Mucosa of rectum (tissue), 2 donors: ENCODE data around the gene CPLX3.

ENCODE experiments used
- H3K27ac ChIP-seq, 2 donors: one replicate each; pipeline ENCODE4 v1.7.0; 2013; ENCODE audit warnings: inconsistent platforms in 2 of 2, low read depth in 2 of 2, low read length in 2 of 2
- H3K27me3 ChIP-seq, 2 donors: one replicate each; pipeline ENCODE4 v1.7.0; 2013; ENCODE audit warnings: low read length in 2 of 2; ENCODE audit not compliant: control insufficient read depth in 2 of 2, insufficient read depth in 2 of 2
- H3K36me3 ChIP-seq, 2 donors: one replicate each; pipeline ENCODE4 v1.7.0; 2013; ENCODE audit warnings: low read length in 2 of 2; ENCODE audit not compliant: control insufficient read depth in 2 of 2, insufficient read depth in 2 of 2
- H3K4me1 ChIP-seq, 2 donors: one replicate each; pipeline ENCODE4 v1.7.0; 2013; ENCODE audit warnings: low read length in 2 of 2, mild to moderate bottlenecking in 1 of 2; ENCODE audit not compliant: control insufficient read depth in 2 of 2, insufficient read depth in 2 of 2
- H3K4me3 ChIP-seq, 2 donors: one replicate each; pipeline ENCODE4 v1.7.0; 2013; ENCODE audit warnings: low read length in 2 of 2
- H3K9ac ChIP-seq, 2 donors: one replicate each; pipeline ENCODE4 v1.7.0; 2013; ENCODE audit warnings: low read length in 2 of 2, low read depth in 1 of 2, mild to moderate bottlenecking in 1 of 2
- H3K9me3 ChIP-seq, 2 donors: one replicate each; pipeline ENCODE4 v1.7.0; 2013; ENCODE audit warnings: low read length in 2 of 2; ENCODE audit not compliant: control insufficient read depth in 2 of 2
- donor health status: healthy.
- donor health status: Normal muscosa, but diverticular disease.

The CPLX3 gene

DNA sequence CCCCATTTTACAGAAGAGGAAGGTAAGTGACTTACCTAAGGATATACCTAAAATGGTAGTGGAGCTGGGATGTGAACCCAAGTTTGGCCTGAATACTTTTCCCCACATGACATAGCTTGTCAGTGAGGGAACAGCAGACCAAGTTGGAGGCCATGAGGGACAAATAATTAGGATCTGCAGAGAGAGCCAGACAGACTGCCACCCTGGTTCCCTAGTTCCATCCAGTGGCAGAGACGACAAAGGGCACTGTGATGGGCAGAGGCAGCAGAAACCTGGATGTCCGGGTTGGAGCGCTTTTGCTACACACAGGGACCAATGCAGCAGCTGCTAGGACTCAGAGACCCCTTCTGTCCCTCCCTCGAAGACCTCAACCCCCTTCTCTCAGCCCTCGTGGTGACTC is 1.2 kb downstream of the CPLX3 start:
- Histone ChIP-seq H3K36me3 (no peaks in the 10 kb centered on the region), H3K9ac (no peak overlapping the region), H3K4me1 (peaks cover 7 to 13% of the 10 kb centered on the region in 2 donors), H3K9me3 (no peaks in the 10 kb centered on the region), H3K27ac (no peak overlapping the region), H3K4me3 (no peak overlapping the region), H3K27me3 (peaks cover 9 to 13% of the 10 kb centered on the region in 2 donors)

DNA sequence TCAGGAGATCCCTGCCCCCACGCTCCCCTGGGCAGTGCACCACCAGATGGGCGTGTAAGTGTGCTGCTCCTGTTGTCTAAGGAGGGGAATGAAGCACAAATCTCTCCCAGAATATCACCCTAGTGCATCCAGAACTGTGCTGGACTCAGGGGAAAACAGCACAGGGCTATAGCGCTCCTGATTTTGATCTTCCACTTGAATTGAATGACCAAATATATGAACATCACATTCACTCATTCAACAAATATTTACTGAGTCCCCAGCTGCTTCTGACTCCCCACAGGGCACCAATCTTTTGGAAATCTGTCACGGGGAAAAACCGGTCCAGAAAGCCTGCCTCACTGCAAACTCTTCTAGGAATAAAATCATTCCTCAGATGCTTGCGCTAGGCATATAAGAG is 2.4 kb downstream of the CPLX3 start:
- peaks cover 10 to 22% of the 10 kb centered on the region in 2 donors for H3K4me1 ChIP-seq
- H3K4me3 ChIP-seq: no peak overlapping the region
- H3K27ac ChIP-seq: no peak overlapping the region
- H3K27me3 ChIP-seq: peaks cover 9 to 13% of the 10 kb centered on the region in 2 donors
- H3K9me3 ChIP-seq: no peaks in the 10 kb centered on the region
- no peaks in the 10 kb centered on the region for H3K36me3 ChIP-seq
- no peak overlapping the region for H3K9ac ChIP-seq

DNA sequence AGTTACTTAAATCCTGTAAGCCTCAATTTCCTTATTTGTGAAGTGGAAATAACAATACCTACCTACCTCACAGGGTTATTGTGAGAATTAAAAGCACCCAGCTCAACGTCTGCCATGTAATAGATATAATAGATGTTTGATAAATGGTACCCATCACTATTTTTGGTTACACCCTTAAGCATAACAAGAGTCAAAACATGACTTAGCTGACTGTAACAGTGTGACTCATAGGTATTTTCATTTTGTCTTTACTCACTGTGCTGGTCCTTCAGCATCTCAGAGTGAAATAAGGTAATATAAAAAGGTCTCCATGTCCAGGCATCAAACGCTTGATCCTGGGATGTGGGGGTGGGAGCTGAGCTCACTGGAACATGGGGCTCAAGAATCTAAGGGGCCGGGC is 3.1 kb downstream of the CPLX3 start:
- no peak overlapping the region for H3K4me3 ChIP-seq
- no peaks in the 10 kb centered on the region for H3K36me3 ChIP-seq
- peaks cover 9 to 13% of the 10 kb centered on the region in 2 donors for H3K27me3 ChIP-seq
- H3K4me1 ChIP-seq: peaks cover 10 to 22% of the 10 kb centered on the region in 2 donors
- no peaks in the 10 kb centered on the region for H3K9me3 ChIP-seq
- no peak overlapping the region for H3K9ac ChIP-seq
- no peak overlapping the region for H3K27ac ChIP-seq

DNA sequence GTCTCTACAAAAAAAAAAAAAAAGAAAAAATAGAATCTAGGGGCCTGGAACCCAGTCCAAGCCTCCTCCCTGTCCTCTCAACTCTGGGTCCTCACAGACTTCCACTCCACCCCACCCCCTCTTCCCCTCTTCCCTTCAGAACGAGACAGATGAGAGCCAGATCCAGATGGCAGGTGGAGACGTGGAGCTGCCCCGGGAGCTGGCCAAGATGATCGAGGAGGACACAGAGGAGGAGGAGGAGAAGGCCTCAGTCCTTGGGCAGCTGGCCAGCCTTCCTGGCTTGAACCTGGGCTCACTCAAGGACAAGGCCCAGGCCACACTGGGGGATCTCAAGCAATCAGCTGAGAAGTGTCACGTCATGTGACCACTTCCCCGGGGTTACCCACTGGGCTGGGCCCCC is 3.6 kb downstream of the CPLX3 start:
- no peaks in the 10 kb centered on the region for H3K9me3 ChIP-seq
- H3K4me1 ChIP-seq: peaks cover 10 to 22% of the 10 kb centered on the region in 2 donors
- peaks cover 9 to 13% of the 10 kb centered on the region in 2 donors for H3K27me3 ChIP-seq
- H3K27ac ChIP-seq: no peak overlapping the region
- no peaks in the 10 kb centered on the region for H3K36me3 ChIP-seq
- H3K4me3 ChIP-seq: no peak overlapping the region
- H3K9ac ChIP-seq: no peak overlapping the region

DNA sequence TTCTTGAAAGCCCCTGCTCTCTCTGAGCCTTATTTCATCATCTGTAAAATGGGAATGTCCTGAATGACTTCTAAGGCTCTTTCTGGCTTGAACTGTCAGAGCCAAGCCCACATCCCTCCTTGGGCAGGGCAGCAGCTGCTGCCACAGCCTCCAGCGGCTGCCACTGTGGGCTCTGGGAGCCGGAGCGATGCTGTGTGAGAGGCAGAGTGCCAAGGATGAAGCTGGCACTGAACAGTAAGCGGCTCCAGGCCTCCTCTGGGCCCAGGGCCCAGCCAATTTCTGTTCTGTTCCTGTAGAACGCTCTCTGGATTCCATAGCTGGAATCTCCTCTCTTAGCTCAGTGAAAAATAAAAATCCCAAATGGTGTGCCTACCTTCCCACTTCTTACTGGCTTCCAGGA is 4.4 kb downstream of the CPLX3 start:
- Histone ChIP-seq H3K27me3 (peaks cover 9 to 13% of the 10 kb centered on the region in 2 donors), H3K9me3 (no peaks in the 10 kb centered on the region), H3K4me1 (peaks cover 10 to 25% of the 10 kb centered on the region in 2 donors), H3K27ac (no peak overlapping the region), H3K9ac (no peak overlapping the region), H3K36me3 (peaks cover 3 to 5% of the 10 kb centered on the region in 2 donors), H3K4me3 (no peak overlapping the region)

DNA sequence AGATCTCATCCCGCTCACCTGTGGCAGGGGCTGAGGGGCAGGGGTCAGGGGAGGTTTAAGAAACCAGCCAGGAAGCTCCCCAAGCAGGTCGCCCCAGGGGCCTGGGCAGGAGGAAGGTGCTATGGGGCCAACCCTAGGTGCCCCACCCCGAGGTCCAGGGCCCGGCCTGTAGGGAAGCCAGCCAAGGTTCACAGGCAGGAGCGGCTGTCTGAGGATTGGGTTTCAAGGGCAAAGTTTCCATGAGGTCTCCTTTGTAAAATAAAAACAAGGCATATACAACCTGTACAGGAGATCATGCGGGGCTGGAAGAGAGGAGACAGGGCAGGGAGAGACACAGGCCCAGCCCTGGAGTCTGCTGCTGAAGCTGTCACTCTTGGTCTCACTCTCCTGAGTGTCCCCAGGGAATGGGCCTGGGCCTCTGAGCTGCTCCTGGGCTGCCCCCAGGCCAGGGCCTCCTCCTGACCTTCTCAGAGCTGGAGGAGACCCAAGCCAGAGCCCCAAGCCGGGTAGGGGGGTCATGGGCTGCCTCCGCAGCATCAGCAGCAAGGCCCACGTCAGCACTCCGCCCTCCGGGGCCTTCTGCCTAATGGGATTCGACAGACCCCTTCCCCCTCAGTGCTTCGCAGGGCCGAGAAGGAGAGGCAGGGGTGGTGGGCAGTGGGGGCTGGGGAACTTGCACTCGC is 5.5 kb downstream of the CPLX3 start:
- peak overlapping the region; percentile 75 to 78 for H3K27ac ChIP-seq
- H3K4me1 ChIP-seq: peaks cover 10 to 25% of the 10 kb centered on the region in 2 donors
- peak overlapping the region in 1 of 2 donors; percentile 43 for H3K9ac ChIP-seq
- H3K4me3 ChIP-seq: peak overlapping the region in 1 of 2 donors; percentile 20
- no peaks in the 10 kb centered on the region for H3K9me3 ChIP-seq
- H3K36me3 ChIP-seq: peaks cover 8 to 10% of the 10 kb centered on the region in 2 donors
- H3K27me3 ChIP-seq: peaks cover 9 to 10% of the 10 kb centered on the region in 2 donors

DNA sequence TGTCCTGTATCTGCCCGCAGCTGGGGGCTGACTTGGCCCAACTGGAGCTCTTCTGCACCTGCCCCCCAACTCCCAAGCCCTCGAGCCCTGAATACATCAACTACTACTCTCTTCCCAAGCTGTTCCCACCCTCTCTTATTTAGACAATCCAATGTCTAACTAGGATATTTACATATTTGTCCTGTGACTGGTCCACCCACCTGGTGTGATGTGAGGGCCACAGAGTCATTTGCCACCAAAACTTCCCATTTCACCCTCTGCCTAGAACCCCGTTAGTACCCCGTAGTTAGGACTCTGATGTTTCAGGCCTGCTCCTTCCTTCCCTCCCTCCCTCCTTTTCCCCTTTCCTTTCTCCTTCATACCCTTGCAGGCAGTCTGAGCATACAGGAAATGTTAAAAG is 6.4 kb downstream of the CPLX3 start:
- peaks cover 10 to 25% of the 10 kb centered on the region in 2 donors for H3K4me1 ChIP-seq
- H3K9me3 ChIP-seq: no peaks in the 10 kb centered on the region
- H3K9ac ChIP-seq: peak overlapping the region in 1 of 2 donors; percentile 38
- peaks cover 8 to 15% of the 10 kb centered on the region in 2 donors for H3K36me3 ChIP-seq
- peaks cover under 1 to 2% of the 10 kb centered on the region in 2 donors for H3K27me3 ChIP-seq
- no peak overlapping the region for H3K4me3 ChIP-seq
- no peak overlapping the region for H3K27ac ChIP-seq

DNA sequence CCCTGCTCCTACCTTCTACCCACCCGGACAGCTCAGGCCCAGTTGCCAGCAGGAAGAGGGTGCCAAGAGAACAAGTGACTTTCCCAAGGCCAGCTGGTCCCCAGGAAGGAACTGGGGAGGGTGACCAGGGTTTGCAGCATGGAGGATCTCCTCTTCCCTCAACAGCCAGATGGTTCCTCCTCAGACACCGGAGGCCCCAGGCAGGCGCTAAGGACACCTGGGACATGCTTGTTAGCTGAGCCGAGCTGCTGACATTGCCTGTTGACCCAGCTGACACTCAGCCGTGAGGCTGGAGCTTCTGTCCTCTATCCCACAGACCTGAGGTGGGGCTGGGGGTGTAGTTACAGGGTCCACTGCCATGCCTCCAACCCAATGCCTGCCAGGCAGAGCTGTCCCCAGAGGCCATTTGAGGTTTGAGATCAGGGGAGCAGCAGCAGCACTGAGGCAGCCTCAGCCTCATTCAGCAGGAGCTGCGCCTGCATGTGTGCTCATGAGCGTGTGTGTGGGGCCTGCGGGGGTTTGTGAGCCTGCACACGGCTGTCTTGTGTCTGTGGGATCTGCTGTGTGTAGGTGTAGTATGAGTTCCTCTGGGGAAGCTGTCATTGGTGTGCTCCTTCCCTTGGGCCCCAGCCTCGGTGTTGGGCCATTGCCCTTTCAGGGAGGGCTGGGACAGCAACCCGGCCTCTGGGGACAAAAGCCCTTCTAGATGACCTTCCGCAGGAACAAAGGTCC is 7.1 kb downstream of the CPLX3 start:
- H3K9ac ChIP-seq: no peak overlapping the region

DNA sequence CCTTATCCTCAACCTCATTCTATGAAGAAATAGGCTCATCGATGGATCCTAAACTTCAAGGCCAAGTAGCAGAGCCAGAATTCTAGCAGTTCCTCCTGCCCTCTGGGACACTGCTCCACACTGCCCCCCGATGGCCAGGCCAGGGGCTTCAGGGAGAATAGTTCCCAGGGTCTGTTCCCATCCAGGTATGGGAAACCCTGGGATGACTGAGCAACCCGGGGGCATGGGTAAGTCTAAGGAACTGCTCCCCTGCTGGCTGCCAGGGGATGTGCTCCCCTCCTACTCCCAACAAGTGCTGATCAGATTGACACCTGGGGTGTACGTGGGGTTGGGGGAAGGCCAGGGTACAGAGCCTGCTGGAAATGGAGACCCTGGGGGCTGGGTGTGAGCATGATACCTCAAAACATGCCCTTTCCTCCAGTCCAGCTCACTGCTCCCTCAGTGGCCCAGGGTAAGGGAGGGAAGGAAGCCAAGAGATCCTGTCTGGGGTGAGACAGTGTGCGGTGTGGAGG is 8.9 kb downstream of the CPLX3 start:
- Histone ChIP-seq H3K27me3 (no peaks in the 10 kb centered on the region), H3K4me3 (no peak overlapping the region), H3K9me3 (no peaks in the 10 kb centered on the region), H3K36me3 (peaks cover 12 to 33% of the 10 kb centered on the region in 2 donors), H3K4me1 (peaks cover 10 to 25% of the 10 kb centered on the region in 2 donors), H3K9ac (no peak overlapping the region), H3K27ac (no peak overlapping the region)

More for the DNA sequence above, 7.1 kb downstream of the CPLX3 start:
- Histone ChIP-seq H3K27me3 (no peaks in the 10 kb centered on the region), H3K4me1 (peaks cover 10 to 25% of the 10 kb centered on the region in 2 donors), H3K36me3 (peaks cover 8 to 21% of the 10 kb centered on the region in 2 donors), H3K4me3 (no peak overlapping the region), H3K27ac (no peak overlapping the region), H3K9me3 (no peaks in the 10 kb centered on the region)

DNA sequence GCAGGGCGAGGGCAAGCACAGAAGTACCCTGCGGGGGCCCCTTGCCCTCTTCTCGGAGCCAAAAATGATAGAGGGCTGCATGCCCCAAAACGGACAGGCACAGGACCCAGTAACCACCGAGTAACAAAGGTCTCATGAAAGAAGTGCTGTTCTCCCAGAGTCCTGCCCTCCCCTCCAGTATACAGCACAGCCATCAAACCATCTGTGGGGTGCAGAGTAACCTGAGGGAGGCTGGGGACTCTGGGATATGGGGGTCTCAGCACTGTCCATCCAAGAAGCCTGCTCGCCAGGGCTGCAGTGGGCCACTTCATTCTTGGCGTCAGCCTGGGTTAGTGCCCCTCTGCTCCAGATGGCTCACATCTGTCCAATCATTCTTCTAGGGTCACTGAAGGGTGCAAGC is 10.4 kb downstream of the CPLX3 start:
- Histone ChIP-seq H3K9me3 (no peaks in the 10 kb centered on the region), H3K9ac (no peak overlapping the region), H3K4me3 (no peak overlapping the region), H3K27me3 (no peaks in the 10 kb centered on the region), H3K36me3 (peaks cover 14 to 43% of the 10 kb centered on the region in 2 donors), H3K4me1 (peaks cover 19 to 25% of the 10 kb centered on the region in 2 donors), H3K27ac (no peak overlapping the region)
